Right lung (tissue), 5 donors: ENCODE results near the gene NXPH4. TPM values are rescaled to one million over a fixed set of nuclear protein-coding genes. Genes with fewer than 3 reads are reported as not detected.

ENCODE experiments used
- DNase-seq, 2 donors: peaks; one replicate each; pipeline ENCODE4 v3.0.0-alpha.2; 2013
- polyA plus RNA-seq, 5 donors: library from polyadenylated mRNA; unstranded; fragments of 120-200 nt; gene quantifications; one replicate each; pipeline versions ENCODE4 v1.2.1 to v1.2.3, GENCODE V29; 2013; ENCODE audit warnings: inconsistent platforms in 1 of 5, low replicate concordance in 1 of 5; ENCODE audit not compliant: insufficient read length in 5 of 5, insufficient read depth in 1 of 5

NXPH4 gene
- polyA plus RNA-seq, 5 donors, result 0.52 to 2.0 (median 0.91) TPM

DNA sequence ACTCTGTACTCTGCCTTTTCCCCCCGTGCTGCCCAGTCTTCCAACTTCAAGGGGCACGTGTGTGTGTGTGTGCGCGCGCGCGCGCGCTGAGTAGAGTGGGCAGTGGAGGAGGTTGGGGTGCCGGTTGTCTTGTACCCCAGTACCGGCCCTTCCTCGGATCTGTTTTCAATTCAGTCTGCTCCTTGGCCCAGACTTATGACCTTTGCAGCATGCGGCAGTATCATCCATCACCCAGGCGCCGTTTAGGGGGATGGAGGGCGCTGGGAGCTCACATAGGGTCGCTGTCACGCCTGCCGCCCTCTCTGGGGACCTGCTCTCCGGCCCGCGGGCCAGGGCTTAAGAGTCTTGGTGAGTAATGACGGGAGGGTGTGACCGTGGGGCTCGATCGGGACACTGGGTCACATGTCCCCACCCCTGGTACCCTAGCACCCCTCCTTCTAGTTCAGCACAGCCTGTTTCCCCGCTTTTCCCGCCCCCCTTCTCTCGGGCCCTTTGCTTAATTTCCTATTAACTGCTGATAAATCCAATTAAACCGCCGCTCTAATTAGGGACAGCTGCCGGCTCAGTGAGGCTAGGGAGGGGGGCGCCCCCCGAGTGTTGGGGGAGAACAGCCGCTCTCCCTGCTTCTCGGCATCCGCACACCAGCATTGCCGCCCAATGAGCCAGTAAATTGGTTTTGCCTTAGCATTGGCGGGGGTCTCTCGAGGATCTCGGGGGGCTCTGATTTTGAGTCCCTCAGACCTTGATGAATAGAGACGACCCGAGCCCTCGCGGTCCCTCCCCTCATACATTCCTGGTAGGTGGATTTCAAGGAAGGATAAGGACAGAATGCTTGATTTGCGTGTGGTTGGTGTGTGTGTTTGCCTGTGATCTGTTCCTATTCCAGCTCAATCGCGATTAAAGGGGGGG lies 25.1 kb downstream of the NXPH4 start:
- no peak for DNase-seq

DNA sequence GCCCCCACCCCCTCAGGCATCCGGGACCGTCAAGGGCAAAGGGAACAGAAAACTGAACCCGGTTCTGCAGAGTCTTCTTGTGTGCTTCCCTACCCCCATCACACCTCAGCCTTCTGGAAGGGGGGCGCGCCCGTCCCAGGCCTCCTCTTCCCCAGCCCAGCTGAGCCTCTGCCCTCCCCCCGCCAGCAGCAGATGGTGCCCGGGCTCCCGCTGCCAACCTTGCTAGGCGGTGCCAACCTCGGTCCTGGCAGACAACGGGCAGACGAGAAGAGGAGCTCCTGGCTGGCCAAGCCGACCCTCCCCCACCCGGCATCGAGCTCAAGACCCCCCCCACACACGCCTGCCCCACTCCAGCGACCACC lies 25.7 kb downstream of the NXPH4 start:
- no peak for DNase-seq

DNA sequence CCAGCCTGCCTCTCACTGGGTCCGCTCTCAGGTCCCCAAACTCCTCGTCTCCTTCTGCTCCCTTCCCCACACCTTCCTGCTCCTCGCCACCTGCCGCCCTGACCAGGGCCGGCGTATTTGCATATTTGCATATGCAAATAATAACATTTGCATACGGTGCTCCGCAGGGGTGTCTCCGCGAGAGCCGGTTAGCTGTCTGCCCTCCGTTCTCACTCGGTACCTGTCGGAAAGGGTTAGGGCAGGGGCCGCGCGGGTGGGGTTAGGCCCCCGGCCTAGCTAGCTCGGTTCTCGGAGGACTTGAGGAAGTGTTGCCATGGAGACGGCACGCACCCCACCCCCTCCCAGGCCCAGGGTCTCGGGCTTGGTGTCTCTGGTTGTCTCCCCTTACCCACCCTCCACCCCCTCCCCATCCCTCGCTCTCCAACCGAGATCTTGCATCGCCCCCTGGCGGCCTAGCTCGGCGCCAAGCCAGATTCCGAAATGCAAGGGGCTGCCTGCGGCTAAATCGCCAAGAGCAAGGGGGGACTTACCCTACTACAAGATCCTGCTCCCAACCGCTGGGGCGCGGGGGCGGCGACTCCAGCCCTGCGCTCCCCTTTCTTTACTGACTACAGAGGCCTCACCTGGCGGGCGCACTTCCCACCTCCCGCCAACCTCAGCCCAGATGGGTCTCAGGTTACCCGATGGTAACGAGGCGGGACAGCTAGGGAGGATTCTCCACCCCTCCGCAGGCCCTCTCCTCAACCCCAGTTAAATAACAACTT lies 26.3 kb downstream of the NXPH4 start:
- no peak for DNase-seq

DNA sequence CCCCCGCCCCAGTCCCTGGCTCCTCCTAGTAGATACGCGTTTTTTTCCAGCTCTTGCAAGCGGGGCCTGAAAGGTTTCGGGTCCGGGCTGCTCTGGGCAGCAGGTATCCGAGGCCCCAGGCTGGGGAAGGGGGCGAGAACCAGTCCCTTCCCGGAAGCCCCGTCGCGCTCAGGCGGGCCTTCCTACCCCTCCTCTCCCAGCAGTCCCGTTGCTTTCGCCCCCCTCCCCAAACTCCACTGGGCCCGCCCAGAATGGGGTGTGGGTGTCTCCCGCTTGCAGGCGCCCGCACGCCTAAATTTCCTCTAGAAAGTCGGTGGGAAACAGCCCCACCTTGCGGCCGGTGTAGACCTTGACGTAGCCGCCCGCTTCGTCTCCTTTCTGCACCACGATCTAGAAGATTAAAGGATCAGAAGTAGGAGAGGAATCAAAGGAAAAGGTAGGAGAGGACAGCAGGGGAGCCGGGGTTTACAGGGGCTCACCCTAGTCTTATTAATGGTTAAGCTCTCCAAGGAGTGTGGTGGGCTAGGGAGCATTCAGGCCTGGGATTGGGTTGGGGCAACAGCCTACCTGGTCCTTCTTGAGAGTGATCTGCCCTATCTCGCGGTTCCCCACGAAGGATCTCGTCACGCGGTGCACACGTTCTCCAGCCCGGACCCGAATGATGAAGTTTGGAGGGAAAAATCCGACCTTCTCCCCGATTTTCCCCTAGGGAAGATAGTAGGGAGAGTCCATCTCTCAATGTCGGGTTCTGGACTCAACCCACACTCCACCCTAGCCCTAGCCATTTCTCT lies 27.1 kb downstream of the NXPH4 start:
- peak; percentile 59 to 62 for DNase-seq

DNA sequence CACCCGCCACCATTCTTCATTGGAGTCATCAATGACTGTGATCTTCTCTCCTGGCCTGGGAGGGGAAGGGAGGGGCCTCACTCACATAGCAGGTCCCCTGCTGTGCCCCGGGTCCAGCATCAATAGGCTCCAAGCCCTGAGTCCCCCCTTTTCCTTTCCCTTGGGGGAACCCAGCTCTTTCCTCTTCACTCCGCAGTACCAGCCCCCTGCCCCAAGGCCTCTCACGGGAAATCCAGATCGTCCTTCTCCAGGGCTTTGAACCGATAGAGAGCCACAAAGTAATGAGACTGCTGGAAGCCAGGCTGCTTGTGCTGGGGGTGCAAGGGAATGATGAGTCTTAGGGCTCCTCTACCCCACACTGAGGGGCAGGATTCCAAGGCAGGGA lies 27.7 kb downstream of the NXPH4 start:
- no peak for DNase-seq

DNA sequence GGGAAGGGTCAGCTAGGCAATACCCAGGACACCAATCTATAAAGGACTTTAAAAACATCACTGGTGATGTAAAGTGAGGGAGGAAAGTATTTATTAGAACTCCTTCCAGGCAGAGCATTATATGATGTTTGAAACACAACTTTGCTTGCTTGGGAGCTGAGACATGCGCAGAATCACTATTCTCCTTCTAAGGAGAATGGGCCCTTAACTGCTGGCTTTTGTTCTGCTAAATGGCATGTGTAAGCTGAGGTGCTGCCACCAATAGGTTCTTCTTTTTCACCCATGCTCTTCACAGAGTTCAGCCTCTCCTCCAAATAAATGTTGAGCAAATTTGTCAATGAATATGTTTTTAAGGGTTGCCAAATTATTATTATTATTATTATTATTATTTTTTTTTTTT lies 30.4 kb downstream of the NXPH4 start:
- no peak for DNase-seq

DNA sequence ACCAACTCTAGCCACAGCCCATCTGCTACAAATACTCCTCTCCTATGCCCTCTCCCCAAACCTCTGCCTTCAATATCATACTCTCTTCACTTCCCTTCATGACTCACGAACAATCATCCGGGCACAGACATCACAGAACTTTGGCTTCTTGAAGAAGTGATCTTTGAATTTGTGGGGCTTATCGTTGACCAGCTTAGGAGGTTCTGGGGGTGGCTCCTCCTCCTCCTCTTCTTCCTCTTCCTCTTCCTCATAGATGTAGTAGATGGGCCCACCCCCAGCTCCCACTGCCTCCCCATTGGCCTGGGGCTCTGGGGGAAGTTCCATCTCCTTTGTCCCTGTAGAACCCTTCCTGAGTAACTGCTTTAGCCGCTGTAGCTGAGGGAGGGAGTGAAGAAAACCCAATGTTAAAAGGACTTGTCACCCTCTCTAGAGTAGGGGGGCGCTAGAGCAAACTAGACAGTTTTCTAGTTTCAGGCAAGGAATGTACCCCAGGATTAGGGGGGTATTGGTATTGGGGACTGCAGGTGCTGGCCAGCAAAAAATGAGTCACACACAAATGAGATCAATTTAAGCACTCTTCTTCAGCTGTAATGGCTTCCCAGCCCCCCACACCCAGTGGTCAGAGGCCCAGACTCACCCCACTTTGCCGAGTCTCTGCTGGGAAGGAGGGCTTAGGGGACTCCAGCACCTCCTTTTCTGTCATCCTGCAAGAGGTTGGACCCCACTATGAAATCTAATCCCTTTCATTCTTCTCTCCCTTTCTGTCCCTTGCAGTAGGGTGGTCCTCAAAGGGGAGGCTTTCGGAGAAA lies 32.5 kb downstream of the NXPH4 start:
- DNase-seq, result no peak

DNA sequence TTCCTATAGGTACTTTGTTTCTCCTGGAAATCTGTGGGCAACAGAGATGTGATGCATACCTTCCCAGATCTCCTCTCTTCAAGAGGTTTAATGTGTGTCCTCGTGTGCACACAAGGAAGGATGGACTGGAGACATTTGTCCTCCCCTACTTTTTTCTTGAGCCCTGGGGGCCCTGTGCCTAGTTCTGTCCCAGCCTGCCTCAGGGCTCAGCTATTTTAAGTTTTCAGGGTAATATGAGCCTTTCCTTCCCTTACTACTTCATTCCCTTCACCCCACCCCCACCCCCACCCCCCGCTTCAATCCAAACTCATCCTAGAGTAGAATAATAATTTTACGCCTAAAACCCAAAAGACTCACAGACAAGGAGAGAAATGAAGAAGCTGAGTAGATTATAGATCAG lies 33.9 kb downstream of the NXPH4 start:
- DNase-seq, result no peak

DNA sequence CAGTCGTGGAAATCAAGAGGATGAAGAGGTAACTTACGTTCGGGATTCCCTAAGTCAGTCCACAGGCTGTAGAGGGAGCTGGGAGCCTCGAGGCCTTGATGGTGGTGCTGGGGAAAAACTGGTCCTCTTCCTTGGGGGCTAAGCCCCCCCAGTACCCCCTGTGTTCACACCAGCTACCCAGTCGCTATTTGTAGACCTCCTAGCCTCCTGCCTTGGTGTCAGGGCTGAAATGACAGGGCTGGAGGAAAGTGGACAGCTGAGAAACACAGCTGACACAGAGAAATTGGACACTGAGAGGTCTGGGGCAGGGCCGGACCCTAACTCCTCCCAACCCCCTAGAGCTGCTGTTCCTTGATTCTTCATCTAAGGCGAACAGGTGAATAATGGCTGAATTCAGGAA lies 34.4 kb downstream of the NXPH4 start, which contains the start of gene STAC3:
TSS of gene STAC3 (minus strand) at position 232 of the 400 bp plus-strand sequence. CDS start 1,551 bp downstream, outside the sequence.
- DNase-seq, result no peak

DNA sequence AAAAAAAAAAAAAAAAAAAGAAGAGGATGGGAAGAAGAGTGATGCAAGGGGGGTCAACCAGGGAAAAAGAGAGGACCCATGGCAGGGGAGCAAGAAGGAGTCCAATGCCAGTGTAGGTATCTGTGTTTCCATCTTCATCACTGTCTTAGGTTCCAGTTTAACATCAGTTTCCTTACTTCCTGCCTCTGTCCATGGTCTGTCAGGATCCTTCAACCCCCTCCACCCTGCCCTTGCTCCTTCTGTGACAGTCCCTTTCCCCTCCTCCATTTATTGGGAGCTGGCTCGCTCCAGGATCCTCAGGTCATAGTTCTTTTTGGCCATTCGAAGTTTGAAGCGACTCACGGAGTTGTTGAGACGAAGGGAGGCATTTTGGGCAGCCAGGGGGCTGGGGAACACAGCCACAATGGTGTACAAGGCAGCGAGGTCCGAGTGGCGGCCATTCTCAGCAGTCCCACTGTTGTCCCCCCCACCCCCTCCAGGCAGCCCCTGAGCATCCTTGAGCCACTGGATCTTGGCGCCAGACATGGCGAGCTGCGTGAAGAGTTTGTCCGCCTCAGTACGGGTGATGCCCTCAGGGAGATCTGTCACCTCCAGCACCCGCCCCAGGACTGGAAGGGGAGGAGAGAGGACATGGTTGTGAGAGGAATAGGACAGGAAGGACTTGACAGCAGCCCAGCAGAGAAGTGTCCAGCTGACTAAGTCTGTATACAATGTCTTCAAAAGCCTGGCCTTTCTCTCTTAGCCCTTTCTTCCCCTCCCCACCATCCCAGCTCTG lies 38.1 kb downstream of the NXPH4 start:
- DNase-seq, result no peak

DNA sequence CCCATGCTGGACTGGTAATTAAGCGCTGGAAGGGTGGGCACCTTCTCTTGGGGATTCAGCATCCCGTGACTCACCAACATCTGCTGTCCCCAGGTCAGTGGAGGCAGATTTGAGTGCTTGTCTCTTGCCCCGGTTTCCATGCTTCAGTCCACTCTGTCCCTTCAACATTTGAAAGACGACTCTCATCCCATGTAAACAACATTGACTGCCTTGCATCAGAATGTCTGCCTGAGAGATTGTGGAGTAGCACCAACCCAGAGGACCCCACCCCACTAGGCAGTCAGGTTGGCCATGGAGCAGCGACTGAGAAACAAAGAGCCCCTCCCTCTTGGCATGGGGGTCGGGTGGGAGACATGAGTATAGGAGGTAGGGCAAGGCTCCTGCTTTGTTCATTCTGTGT lies 39.3 kb downstream of the NXPH4 start:
- no peak for DNase-seq

DNA sequence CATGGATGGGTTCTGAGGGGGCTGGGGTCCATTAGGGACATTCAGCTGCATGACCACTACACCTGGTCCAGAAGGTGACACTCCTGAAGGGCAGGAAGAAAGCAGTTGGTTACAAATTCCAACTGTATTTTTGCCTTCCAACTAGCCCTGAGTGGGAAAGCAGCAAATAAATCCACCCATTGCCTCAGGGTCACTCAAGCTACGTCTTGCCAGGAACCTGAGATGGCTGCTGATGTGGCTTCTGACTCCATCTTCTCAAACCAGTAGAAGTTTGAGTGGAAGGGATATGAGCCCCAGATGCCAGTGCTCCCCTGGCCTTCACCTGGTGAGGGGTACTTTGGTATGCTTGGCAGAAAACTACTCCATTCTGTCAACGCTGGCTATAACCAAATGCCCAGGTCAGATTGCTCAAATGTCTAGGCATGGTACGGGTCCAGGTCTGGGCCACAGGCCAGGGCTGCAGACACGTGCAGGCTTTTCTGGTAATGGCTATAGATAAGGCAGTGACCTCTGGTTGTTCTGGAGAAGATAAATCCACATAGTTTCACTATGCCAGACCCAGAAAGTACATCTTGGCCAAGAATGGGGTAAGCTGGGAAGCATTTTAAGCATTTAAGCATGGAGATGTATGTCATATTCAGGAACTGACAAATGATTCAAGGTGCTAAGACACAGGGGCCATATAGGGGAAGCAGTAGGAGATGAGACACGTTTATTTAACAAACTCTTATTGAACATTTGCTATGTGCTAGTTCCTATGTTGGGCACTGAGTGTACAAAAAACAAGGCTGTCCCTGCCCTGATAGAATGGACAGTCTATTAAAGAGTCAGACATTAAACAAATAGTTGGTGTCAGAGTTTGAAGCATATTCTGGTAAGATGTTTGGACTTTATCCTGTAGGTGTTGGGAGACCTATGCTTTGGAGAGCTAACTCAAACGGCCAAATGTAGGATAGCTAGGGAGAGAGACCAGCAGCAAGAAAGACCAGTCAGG lies 42.7 kb downstream of the NXPH4 start:
- DNase-seq, result no peak

DNA sequence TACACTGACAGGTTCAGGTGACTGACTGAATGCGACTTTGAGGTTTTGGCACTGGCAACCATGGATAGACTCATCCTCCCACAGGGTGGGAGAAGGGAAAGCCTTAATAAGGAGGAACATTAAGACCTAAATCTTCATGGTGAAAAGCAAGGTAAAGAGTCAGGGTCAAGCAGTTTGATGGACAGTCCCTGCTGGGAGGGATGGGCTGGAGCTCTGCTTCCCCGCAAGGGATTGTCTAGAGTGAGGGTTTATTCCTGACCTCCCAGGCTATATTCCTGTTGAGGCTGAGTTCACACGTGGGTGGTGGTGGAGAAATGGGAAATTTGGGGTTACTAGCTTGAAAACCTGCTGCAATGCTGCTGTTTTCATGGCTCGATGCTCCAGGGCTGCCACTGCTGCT lies 43.8 kb downstream of the NXPH4 start:
- DNase-seq, result no peak

DNA sequence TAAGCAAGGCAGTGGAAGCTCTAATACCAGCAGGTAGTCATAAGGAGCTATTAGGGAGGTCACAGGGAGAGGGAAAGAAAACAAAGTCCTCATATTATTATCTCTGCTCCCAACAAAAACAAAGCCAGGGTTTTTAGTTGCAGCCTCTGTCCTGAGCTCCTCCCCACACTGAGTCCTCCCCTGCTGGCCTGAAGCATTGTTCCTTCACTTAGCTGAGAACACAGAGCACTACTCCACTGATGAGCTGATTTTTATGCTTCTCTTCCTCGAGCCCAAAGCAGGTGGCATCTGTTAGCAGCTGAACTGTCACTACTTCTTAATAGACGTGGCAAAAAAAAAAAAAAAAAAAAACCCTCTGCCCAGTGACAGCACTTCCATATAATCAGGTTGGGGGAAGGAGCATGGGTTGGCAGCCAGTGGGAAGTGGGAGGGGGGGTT lies 44.9 kb downstream of the NXPH4 start:
- DNase-seq, result no peak

DNA sequence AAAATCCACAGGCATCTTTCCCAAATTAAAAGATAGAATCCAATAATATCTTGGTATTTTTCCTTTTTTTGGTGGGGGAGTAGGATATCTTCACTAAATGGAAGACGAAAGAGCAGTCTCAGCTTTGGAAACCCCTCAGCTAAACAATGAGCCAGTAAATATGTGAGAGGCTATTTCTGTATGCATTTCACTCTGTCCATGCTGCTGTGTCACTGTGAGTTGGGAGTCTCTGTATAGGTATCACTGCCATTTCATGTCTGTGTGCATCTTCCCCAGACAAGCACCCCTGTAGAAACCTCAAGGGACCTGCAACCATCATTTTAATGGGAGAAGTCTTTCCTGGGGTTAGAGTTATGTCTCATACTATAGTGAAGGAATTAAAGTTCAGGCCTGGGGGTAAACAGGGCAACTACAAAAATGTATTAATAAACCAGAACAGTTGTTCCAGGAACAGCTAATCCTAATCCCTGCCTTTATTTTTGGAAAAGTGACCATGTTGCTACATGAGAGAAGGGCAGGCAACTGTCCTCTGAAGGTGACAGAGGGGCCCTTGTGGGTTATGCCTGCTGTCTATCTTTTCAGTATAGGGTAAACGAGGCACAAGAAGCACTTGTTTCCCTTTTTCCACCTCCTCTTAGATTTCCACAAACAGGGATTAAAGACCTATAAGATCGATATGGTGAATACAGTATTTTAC lies 45.7 kb downstream of the NXPH4 start:
- DNase-seq, result no peak

DNA sequence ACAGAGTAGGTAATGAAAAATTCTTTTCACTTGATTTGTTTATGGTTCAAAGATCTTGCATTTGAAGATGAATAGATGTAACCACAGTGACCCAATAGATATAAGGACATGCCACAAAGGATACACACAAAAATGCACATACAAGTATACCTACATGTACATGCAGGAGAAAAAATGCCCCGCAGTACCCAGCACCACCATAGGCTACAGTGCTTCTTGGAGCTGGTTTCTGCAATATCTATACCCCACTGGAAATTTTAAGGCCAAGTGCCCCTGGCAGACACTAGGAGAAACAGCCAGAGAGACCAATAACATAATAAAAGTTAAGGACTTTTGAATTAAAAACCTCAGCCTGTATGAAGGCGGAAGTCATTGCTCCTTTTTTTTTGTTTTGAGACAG lies 46.5 kb downstream of the NXPH4 start:
- DNase-seq, result no peak

DNA sequence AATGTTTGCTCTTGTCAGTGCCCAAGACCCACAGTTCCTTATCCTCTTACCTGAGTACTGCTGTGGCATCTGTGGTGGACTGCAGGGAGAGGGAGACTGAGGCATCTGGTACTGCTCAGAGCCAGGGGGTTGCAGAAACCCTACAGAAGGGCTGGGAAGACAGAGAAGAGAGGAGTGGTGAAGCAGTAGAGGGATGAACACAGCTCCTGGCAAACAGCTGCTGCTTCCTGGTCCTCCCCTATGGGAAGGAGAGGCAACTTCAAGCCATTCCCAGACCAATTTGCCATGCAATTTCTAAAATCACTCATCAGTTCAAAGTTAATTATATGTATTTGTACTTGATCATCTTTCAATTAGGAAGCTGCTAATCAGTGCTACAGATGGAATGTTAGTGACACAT lies 50.1 kb downstream of the NXPH4 start:
- DNase-seq, result no peak

DNA sequence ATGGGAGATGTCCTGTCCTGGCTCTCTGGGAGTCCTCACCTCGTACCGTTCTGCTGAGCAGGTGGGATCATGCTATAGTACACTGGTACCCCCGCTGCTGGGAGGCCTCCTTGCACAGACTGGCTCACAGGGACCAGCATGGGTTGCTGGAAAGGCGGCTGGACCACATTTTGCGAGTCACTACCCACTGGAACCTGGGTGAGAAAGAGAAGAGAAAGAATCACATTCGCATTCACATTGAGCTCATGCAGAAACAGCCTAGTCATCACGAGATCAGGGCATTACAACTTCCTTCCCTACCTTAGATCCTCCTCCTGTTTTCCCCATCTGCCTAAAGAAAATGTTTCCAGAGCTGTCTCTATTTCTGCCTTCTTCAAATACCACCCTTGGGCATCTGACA lies 51.7 kb downstream of the NXPH4 start:
- DNase-seq, result no peak
